Activated effector memory CD4-positive, alpha-beta T cell treated with anti-CD3 and anti-CD28 coated beads, Interleukin-2, amount 50 U/mL, for 16 hours (primary cell): Measurements from ENCODE around the gene MPC2.

Experiments used
- DNase-seq: peaks from one replicate; pipeline ENCODE4 v3.0.0-alpha.2; 2020

MPC2 gene

GRCh38 chr1:167936930-167937708, at the start of gene MPC2:
Gene MPC2, minus strand, starts transcription at chr1:167937072. Its CDS starts 1,231 bp downstream, at chr1:167935841.
- peak; percentile 86 for DNase-seq

GRCh38 chr1:167984886-167985489, 48.1 kb upstream of the MPC2 start:
- DNase-seq: no peak

- DNase-seq: no peak
These were observed 47.0 kb upstream of the MPC2 start for GRCh38 chr1:167983797-167984420.

GRCh38 chr1:167981933-167982332, 45.1 kb upstream of the MPC2 start:
- no peak for DNase-seq

GRCh38 chr1:167977245-167977644, 40.4 kb upstream of the MPC2 start:
- no peak for DNase-seq

GRCh38 chr1:167974698-167975097, 37.8 kb upstream of the MPC2 start:
- no peak for DNase-seq

GRCh38 chr1:167973832-167974231, 37.0 kb upstream of the MPC2 start:
- no peak for DNase-seq

- no peak for DNase-seq
These were observed 31.7 kb upstream of the MPC2 start for GRCh38 chr1:167968569-167968968.

- no peak for DNase-seq
These were observed 29.2 kb upstream of the MPC2 start for GRCh38 chr1:167966050-167966449.

- no peak for DNase-seq
These were observed 27.8 kb upstream of the MPC2 start for GRCh38 chr1:167964646-167965045.

- no peak for DNase-seq
These were observed 20.8 kb upstream of the MPC2 start for GRCh38 chr1:167957710-167958109.

- no peak for DNase-seq
These were observed 19.0 kb upstream of the MPC2 start for GRCh38 chr1:167955915-167956314.

- no peak for DNase-seq
These were observed 13.7 kb upstream of the MPC2 start for GRCh38 chr1:167950569-167950968.

GRCh38 chr1:167949785-167950184, 12.9 kb upstream of the MPC2 start:
- DNase-seq: no peak

GRCh38 chr1:167947733-167948132, 10.9 kb upstream of the MPC2 start:
- no peak for DNase-seq

GRCh38 chr1:167943541-167943940, 6.7 kb upstream of the MPC2 start:
- no peak for DNase-seq

GRCh38 chr1:167940264-167940663, 3.4 kb upstream of the MPC2 start:
- DNase-seq: no peak

GRCh38 chr1:167938080-167938636, 1.3 kb upstream of the MPC2 start:
- DNase-seq: no peak

GRCh38 chr1:167937709-167938010, 788 bp upstream of the MPC2 start:
- DNase-seq: no peak

- peak; percentile 99 for DNase-seq
These were observed 573 bp downstream of the MPC2 start, which contains the start of gene DCAF6 for GRCh38 chr1:167936068-167936929. Gene DCAF6, plus strand, starts transcription at chr1:167936683. Its CDS starts 229 bp downstream, at chr1:167936912.

- DNase-seq: peak; percentile 70
These were observed 1.4 kb downstream of the MPC2 start for GRCh38 chr1:167935216-167936067.
